ENCODE results near the gene CCDC80. TPM values are rescaled to one million over a fixed set of nuclear protein-coding genes. Genes with fewer than 3 reads are reported as not detected.

Gene CCDC80
- total RNA-seq, 6 experiments from 2014 or later: 326 to 388 (median 358) TPM

GRCh38 chr3:112682361-112682760 is 41.4 kb upstream of the CCDC80 start:
- no peak for TF ChIP-seq CTCF (IDR thresholded peaks at IDR 0.05)
- H3K27ac Mint-ChIP-seq: peak overlapping the region; percentile 90
- H3K27me3 Mint-ChIP-seq (ENCODE audit: insufficient read depth): no peaks in the 10 kb centered on the region
- H3K36me3 Mint-ChIP-seq (ENCODE audit: low read depth): no peaks in the 10 kb centered on the region
- no peaks in the 10 kb centered on the region for H3K9me3 Mint-ChIP-seq
- peak overlapping the region; percentile 79 for H3K4me3 Mint-ChIP-seq
- peak; percentile 32 for DNase-seq
- H3K4me1 Mint-ChIP-seq (ENCODE audit: low read depth): peaks cover 77% of the 10 kb centered on the region

GRCh38 chr3:112681822-112682325 is 40.9 kb upstream of the CCDC80 start:
- peak; percentile 61 for DNase-seq
- Mint-ChIP-seq H3K4me3 (peak overlapping the region; percentile 79), H3K36me3 (ENCODE audit: low read depth) (no peaks in the 10 kb centered on the region), H3K9me3 (no peaks in the 10 kb centered on the region), H3K27me3 (ENCODE audit: insufficient read depth) (no peaks in the 10 kb centered on the region; the same call in 1 of the 2 replicates), H3K4me1 (ENCODE audit: low read depth) (peaks cover 77% of the 10 kb centered on the region), H3K27ac (peak overlapping the region; percentile 90)
- TF ChIP-seq CTCF (IDR thresholded peaks at IDR 0.05): no peak

- Mint-ChIP-seq H3K9me3 (no peaks in the 10 kb centered on the region), H3K27ac (peak overlapping the region; percentile 94), H3K27me3 (ENCODE audit: insufficient read depth) (no peaks in the 10 kb centered on the region; the same call in 1 of the 2 replicates), H3K36me3 (ENCODE audit: low read depth) (no peaks in the 10 kb centered on the region), H3K4me3 (peak overlapping the region; percentile 68), H3K4me1 (ENCODE audit: low read depth) (peaks cover 79% of the 10 kb centered on the region)
- TF ChIP-seq CTCF (IDR thresholded peaks at IDR 0.05): no peak
- peak; percentile 97 for DNase-seq
Measured at GRCh38 chr3:112676659-112677234, 35.8 kb upstream of the CCDC80 start.

- Mint-ChIP-seq H3K27me3 (ENCODE audit: insufficient read depth) (no peaks in the 10 kb centered on the region; the same call in 1 of the 2 replicates), H3K36me3 (ENCODE audit: low read depth) (no peaks in the 10 kb centered on the region), H3K9me3 (no peaks in the 10 kb centered on the region), H3K4me3 (peak overlapping the region; percentile 68), H3K27ac (peak overlapping the region; percentile 94), H3K4me1 (ENCODE audit: low read depth) (peaks cover 78% of the 10 kb centered on the region)
- TF ChIP-seq CTCF (IDR thresholded peaks at IDR 0.05): no peak
- DNase-seq: no peak
Measured at GRCh38 chr3:112675943-112676535, 35.1 kb upstream of the CCDC80 start.

- H3K36me3 Mint-ChIP-seq (ENCODE audit: low read depth): no peaks in the 10 kb centered on the region
- H3K9me3 Mint-ChIP-seq: no peaks in the 10 kb centered on the region
- peaks cover 81% of the 10 kb centered on the region for H3K4me1 Mint-ChIP-seq (ENCODE audit: low read depth)
Measured at GRCh38 chr3:112675349-112675748, 34.4 kb upstream of the CCDC80 start.

More at GRCh38 chr3:112675349-112675748, 34.4 kb upstream of the CCDC80 start:
- no peak overlapping the region for H3K4me3 Mint-ChIP-seq
- no peak for DNase-seq
- H3K27ac Mint-ChIP-seq: peak overlapping the region; percentile 96
- no peaks in the 10 kb centered on the region; the same call in 1 of the 2 replicates for H3K27me3 Mint-ChIP-seq (ENCODE audit: insufficient read depth)
- TF ChIP-seq CTCF (IDR thresholded peaks at IDR 0.05): no peak

Data from HFFc6 (cell line).